Right hindlimb (tissue), 1 donor: ENCODE measurements around the gene ZSCAN12.
"Not testable (repeated sequence)": the region's sequence is repeated elsewhere in the genome, so short reads cannot be mapped to it uniquely, and the experiment has no call there.

Experiments
- DNase-seq: peaks from one replicate; pipeline ENCODE4 v3.0.0-alpha.2; 2018

Gene ZSCAN12

GRCh38 chr6:28399350-28400121 lies at the start of gene ZSCAN12:
TSS of gene ZSCAN12 (minus strand) at chr6:28399747. CDS start at chr6:28398405, 1,342 bp downstream.
- DNase-seq, result peak; percentile 88

GRCh38 chr6:28449056-28449455 lies 49.5 kb upstream of the ZSCAN12 start:
- no peak for DNase-seq

DNA sequence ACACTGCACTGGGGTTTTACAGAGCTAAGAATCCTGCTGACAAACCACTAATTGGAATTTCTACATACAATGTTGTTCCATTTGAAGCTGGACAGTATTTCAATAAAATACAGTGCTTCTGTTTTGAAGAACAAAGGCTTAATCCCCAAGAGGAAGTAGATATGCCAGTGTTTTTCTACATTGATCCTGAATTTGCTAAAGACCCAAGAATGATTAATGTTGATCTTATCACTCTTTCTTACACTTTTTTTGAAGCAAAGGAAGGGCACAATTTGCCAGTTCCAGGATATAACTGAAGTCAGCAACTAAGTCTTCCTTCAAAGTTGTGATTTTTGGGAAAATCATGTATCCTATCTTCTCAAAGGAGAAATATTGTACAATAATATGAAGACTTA lies 48.0 kb upstream of the ZSCAN12 start:
- DNase-seq, result not testable (repeated sequence)

GRCh38 chr6:28446818-28447511 lies 47.4 kb upstream of the ZSCAN12 start:
- peak; percentile 39 for DNase-seq

DNA sequence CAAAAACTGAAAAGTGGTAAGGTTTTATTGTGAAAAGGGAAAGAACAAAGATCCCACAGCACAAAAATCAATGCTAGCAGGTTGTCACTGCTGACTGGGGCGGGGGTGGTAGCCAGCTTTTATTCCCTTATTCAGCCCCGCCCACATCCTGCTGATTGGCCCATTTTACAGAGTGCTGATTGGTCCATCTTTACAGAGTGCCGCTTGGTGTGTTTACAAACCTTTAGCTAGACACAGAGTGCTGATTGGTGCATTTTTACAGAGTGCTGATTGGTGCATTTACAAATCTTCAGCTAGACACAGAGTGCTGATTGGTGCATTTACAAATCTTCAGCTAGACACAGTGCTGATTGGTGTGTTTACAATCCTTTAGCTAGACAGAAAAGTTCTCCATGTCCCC lies 45.2 kb upstream of the ZSCAN12 start:
- not testable (repeated sequence) for DNase-seq

DNA sequence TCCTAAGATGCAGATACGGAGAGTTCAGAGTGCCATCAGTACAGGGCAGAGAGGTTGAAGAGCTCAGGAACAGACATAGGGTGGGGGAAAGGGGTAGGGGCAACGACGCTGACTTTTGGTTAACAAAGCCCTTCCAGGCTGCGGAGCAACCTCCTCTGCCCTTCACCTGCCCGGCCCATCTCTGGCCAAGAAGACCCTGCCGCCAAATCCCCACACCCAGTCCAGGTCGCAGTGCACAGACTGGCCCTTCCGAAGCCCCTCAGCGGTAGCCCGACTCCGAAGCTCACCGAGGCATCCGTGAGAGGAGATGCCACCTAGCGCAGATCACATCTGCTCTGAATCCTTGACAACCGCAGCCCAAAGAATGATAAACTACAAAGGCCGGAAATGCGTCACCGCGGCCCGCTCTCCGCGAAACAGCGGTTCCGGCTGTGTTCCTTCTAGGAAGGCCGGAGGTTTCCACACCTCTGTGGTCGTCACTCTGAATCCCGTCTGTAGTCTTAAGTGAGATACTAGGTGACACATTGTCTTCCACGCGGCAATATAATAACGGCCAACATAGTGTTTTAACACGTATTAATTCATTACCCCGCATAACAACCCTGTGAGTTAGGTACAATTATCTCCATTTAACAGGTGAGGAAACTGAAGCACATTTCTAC lies 43.7 kb upstream of the ZSCAN12 start, which contains the start of gene ZSCAN23:
TSS of gene ZSCAN23 (minus strand) at position 380 of the 662 bp plus-strand sequence. CDS start 7,225 bp downstream, outside the sequence.
- DNase-seq, result peak; percentile 91

DNA sequence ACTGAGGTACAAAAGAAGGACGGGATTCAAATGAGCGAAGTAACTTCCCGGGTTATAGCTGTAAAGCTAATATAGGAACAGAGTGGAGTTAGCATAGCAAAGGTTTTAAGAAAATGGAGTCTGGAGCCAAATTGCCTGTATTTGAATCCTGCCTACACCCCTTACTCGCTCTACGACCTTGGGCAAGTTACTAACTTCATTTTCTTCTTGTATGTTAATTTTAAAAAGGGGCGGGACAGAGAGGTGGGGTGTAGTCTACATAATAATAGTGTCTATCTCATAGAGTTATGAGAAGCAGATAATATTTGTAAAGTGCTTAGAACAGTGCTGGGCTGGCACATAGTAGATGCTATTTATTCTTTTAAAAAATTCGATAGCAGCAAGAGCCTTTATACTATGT lies 43.0 kb upstream of the ZSCAN12 start:
- DNase-seq, result no peak

GRCh38 chr6:28436404-28436803 lies 36.9 kb upstream of the ZSCAN12 start:
- no peak for DNase-seq

GRCh38 chr6:28433119-28433518 lies 33.6 kb upstream of the ZSCAN12 start:
- DNase-seq, result no peak

GRCh38 chr6:28429781-28430180 lies 30.2 kb upstream of the ZSCAN12 start:
- no peak for DNase-seq

- no peak for DNase-seq
Measured at GRCh38 chr6:28425944-28426541, 26.5 kb upstream of the ZSCAN12 start.

GRCh38 chr6:28424163-28424562 lies 24.6 kb upstream of the ZSCAN12 start:
- DNase-seq, result no peak

GRCh38 chr6:28423546-28423945 lies 24.0 kb upstream of the ZSCAN12 start:
- DNase-seq, result no peak

GRCh38 chr6:28413681-28414080 lies 14.1 kb upstream of the ZSCAN12 start:
- DNase-seq, result no peak

DNA sequence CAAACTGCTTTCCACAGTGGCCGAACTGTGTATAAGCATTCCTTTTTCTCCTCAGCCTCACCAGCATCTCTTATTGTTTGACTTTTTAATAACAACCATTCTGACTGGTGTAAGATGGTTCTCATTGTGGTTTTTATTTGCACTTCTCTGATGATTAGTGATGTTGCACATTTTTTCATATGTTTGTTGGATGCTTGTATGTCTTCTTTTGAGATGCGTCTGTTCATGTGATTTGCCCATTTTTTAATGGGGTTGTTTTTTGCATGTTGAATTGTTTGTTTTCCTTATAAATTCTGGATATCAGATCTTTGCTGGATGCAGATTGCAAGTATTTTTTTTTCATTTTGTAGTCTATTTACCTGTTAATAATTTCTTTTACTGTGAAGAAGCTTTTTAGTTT lies 11.2 kb upstream of the ZSCAN12 start:
- DNase-seq, result no peak

GRCh38 chr6:28408076-28408802 lies 8.7 kb upstream of the ZSCAN12 start:
- no peak for DNase-seq

DNA sequence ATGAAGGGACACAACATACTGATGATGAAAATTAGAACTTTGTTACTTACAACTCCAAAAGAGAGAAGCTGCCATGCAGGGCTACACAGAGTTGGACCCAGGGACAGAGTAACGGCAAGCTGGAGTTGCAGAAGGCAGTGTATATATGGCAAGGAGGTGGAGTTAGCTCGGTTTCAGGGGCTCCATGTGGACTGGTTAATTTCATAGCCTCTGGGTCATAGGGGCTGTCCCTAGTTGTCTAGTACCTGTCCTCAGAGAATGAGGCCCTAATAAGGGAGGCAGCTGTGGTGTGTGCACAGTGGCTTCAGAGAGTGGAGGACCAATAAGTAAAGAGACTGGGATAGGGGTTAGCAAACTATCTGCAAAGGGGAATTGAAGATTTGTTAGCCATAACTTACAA lies 7.9 kb upstream of the ZSCAN12 start:
- no peak for DNase-seq

DNA sequence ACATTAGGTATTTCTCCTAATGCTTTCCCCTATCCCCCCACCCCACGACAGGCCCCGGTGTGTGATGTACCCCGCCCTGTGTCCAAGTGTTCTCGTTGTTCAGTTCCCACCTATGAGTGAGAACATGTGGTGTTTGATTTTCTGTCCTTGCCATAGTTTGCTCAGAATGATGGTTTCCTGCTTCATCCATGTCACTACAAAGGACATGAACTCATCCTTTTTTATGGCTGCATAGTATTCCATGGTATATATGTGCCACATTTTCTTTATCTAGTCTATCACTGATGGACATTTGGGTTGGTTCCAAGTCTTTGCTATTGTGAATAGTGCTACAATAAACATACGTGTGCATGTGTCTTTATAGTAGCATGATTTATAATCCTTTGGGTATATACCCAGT lies 4.4 kb upstream of the ZSCAN12 start:
- not testable (repeated sequence) for DNase-seq

DNA sequence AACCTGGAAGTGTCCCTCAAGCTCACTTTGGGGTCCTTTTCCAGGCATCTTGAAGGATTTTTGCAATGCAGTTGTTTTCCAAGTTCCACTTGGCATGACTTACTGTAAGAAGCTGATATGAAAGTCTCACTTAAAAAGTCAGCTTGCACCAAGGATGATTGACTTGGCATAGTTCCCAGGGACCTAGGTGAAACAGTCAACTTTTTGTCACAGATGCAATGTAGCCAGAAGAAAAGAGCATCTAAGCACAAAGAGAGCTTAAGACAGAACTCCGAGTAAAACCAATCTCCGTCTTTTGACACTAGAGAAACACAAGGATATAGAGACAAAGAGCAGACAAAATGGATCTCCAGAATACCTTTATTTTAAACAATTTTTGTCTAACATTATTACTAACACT lies 2.6 kb upstream of the ZSCAN12 start:
- no peak for DNase-seq

GRCh38 chr6:28401172-28401571 lies 1.6 kb upstream of the ZSCAN12 start:
- no peak for DNase-seq

DNA sequence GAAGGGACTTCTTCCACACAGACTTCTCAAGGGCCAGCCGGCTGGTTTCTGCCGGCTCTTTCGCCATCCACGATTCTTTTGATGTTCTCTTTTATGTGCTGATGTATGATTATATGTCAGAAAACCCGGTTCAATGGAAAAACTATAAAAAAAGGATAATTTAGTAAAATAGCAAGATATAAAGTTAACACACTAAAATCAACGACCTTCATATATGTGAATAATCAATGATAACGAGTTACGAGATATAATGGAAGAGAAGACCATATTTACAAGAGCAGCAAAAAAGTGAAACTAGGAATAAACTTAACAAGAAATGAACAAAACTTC lies 540 bp upstream of the ZSCAN12 start:
- DNase-seq, result no peak

DNA sequence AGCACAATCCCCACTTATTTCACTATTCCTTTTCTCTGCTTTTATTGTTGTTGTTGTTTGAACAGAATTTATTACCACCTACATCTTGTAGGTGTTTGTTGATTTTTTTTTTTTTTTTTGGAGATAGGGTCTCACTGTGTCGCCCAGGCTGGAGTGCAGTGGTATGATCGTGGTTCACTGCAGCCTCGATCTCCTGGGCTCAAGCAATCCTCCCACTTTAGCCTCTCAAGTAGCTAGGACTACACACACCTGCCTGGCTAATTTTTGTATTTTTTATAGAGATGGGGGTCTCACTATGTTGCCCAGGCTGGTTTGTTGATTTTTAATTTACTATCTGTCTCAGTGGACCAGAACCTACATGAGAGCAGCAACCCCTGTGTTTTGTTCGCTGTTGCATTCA lies 3.6 kb downstream of the ZSCAN12 start:
- DNase-seq, result no peak
